IPS DF 6.9 (cell line): ENCODE measurements around the gene BCKDK.
A peak's percentile ranks its signal among the peaks of the same experiment; 100 is the strongest.

Experiments used
- DNase-seq: peaks from one replicate; pipeline ENCODE4 v3.0.0-alpha.2; 2013; ENCODE audit warnings: low read depth, low spot score
- H3K27ac ChIP-seq: one replicate; pipeline ENCODE4 v1.5.1; 2013; ENCODE audit warnings: low read length, control low read depth
- H3K27me3 ChIP-seq: 2 replicates; pipeline ENCODE4 v1.6.1; 2013; ENCODE audit warnings: mild to moderate bottlenecking, low read length; ENCODE audit not compliant: control insufficient read depth, insufficient read depth
- H3K36me3 ChIP-seq: 2 replicates; pipeline ENCODE4 v1.6.1; 2013; ENCODE audit warnings: low read length; ENCODE audit not compliant: control insufficient read depth, insufficient read depth
- H3K4me1 ChIP-seq: 2 replicates; pipeline ENCODE4 v1.6.1; 2013; ENCODE audit warnings: low read length; ENCODE audit not compliant: control insufficient read depth, insufficient read depth
- H3K4me3 ChIP-seq: 2 replicates; pipeline ENCODE4 v1.5.1; 2013; ENCODE audit warnings: mild to moderate bottlenecking, low read length
- H3K9me3 ChIP-seq: 2 replicates; pipeline ENCODE4 v1.6.1; 2013; ENCODE audit warnings: low read length, inconsistent platforms; ENCODE audit not compliant: control insufficient read depth, insufficient read depth
- WGBS: extraction: QIAGEN DNeasy Blood & Tissue Kit; methylation state at CpG from one replicate; pipeline ENCODE4 v1.1.7; 2013; ENCODE audit warnings: mixed read lengths, missing lambda C conversion rate; ENCODE audit not compliant: insufficient read length, insufficient coverage; 5-methylcytosine and 5-hydroxymethylcytosine counted together

Gene BCKDK

DNA sequence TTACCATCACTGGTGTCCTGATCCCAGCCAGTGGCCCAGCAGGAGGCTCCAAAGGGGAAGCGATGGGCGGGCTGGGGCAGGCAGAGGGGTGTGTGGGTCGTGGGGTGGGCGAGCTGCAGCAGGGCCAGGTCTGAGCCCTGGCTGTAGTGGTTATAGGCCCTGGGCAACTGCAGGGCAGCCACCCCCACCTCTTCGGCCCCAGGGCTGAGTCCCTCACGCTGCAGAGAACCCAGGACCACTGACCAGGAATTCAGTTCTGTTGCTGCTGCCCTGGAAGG lies 21.6 kb upstream of the BCKDK start:
- DNase-seq: no peak
- no CpG with 5 or more reads among the region's 6 CpGs for WGBS
- Histone ChIP-seq H3K27ac (no peak overlapping the region), H3K4me1 (no peaks in the 10 kb centered on the region), H3K9me3 (no peaks in the 10 kb centered on the region), H3K36me3 (peaks cover 13% of the 10 kb centered on the region), H3K27me3 (no peaks in the 10 kb centered on the region), H3K4me3 (no peak overlapping the region)

- DNase-seq: no peak
- no peaks in the 10 kb centered on the region for H3K4me1 ChIP-seq
- H3K9me3 ChIP-seq: no peaks in the 10 kb centered on the region
- H3K4me3 ChIP-seq: no peak overlapping the region
- no peak overlapping the region for H3K27ac ChIP-seq
- peaks cover 13% of the 10 kb centered on the region for H3K36me3 ChIP-seq
- H3K27me3 ChIP-seq: no peaks in the 10 kb centered on the region
- WGBS: no CpG with 5 or more reads among the region's 8 CpGs
Measured at GRCh38 chr16:31087481-31087880, 20.7 kb upstream of the BCKDK start.

GRCh38 chr16:31087971-31088370 lies 20.2 kb upstream of the BCKDK start:
- Histone ChIP-seq H3K4me1 (no peaks in the 10 kb centered on the region), H3K27me3 (no peaks in the 10 kb centered on the region), H3K27ac (no peak overlapping the region), H3K4me3 (no peak overlapping the region), H3K9me3 (no peaks in the 10 kb centered on the region), H3K36me3 (peaks cover 13% of the 10 kb centered on the region)
- no CpG with 5 or more reads among the region's 5 CpGs for WGBS
- DNase-seq: no peak

- Histone ChIP-seq H3K27ac (no peak within 1 kb of the TSS), H3K27me3 (no peaks in the 10 kb centered on the region), H3K36me3 (peaks cover 13% of the 10 kb centered on the region)
Measured at GRCh38 chr16:31088459-31089183, 19.6 kb upstream of the BCKDK start, which contains the start of gene PRSS53. Gene PRSS53, minus strand, starts transcription at chr16:31088943. Its CDS starts 134 bp downstream, at chr16:31088809.

GRCh38 chr16:31089199-31089598 lies 19.0 kb upstream of the BCKDK start:
- Histone ChIP-seq H3K27ac (no peak overlapping the region), H3K4me3 (no peak overlapping the region), H3K9me3 (no peaks in the 10 kb centered on the region), H3K27me3 (no peaks in the 10 kb centered on the region), H3K4me1 (peaks cover 2% of the 10 kb centered on the region; the same call in 1 of the 2 replicates), H3K36me3 (peaks cover 13% of the 10 kb centered on the region)
- no CpG with 5 or more reads among the region's 8 CpGs for WGBS
- no peak for DNase-seq

More at GRCh38 chr16:31088459-31089183, 19.6 kb upstream of the BCKDK start, which contains the start of gene PRSS53:
- Histone ChIP-seq H3K4me1 (peaks cover 2% of the 10 kb centered on the region; the same call in 1 of the 2 replicates), H3K9me3 (no peaks in the 10 kb centered on the region), H3K4me3 (no peak within 1 kb of the TSS)
- no peak for DNase-seq
- WGBS: no CpG with 5 or more reads among the region's 15 CpGs

- Histone ChIP-seq H3K4me3 (no peak overlapping the region), H3K9me3 (no peaks in the 10 kb centered on the region), H3K27ac (no peak overlapping the region), H3K36me3 (peaks cover 10% of the 10 kb centered on the region; the same call in 1 of the 2 replicates), H3K4me1 (peaks cover 2% of the 10 kb centered on the region; the same call in 1 of the 2 replicates), H3K27me3 (no peaks in the 10 kb centered on the region)
- whole genome bisulfite sequencing: no CpG with 5 or more reads among the region's 2 CpGs
- no peak for DNase-seq
Measured at GRCh38 chr16:31090540-31090939, 17.6 kb upstream of the BCKDK start.

- no peak overlapping the region for H3K27ac ChIP-seq
- H3K36me3 ChIP-seq: peaks cover 10% of the 10 kb centered on the region; the same call in 1 of the 2 replicates
- H3K4me1 ChIP-seq: peaks cover 2% of the 10 kb centered on the region; the same call in 1 of the 2 replicates
- no peak overlapping the region for H3K4me3 ChIP-seq
- H3K9me3 ChIP-seq: no peaks in the 10 kb centered on the region
- no peaks in the 10 kb centered on the region for H3K27me3 ChIP-seq
- WGBS: no CpG with 5 or more reads among the region's 5 CpGs
- no peak for DNase-seq
Measured at GRCh38 chr16:31092330-31092729, 15.9 kb upstream of the BCKDK start.

DNA sequence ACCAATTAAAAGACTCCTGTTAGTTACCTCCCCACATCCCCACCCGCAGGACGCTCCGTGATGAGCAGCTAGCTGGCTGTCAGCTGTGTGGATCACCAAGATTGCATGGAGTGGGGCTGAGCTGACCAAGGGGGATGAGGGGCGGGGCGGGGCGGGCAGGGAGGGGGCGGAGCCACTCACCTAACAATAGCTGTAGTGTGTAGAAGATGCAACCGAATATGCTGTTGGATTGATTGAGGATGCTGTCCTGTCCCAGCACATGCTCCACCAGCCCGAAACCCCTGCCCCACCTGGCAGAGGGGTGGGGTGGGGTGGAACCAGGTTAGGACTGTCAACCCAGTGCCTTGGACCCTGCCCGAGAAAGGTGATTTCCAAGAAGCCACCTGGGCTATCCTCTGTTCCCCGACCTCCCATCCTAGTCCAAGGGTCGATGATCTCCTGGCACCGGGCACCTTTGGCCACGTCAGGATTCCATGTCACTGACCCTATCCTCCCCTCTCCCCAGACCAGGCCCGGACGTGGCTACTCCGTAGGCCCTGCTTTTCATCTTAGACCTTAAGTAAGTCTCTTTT lies 15.0 kb upstream of the BCKDK start:
- DNase-seq: no peak
- Histone ChIP-seq H3K4me3 (no peak overlapping the region; the same call in 1 of the 2 replicates), H3K27ac (no peak overlapping the region), H3K4me1 (peaks cover 2% of the 10 kb centered on the region; the same call in 1 of the 2 replicates), H3K27me3 (no peaks in the 10 kb centered on the region), H3K9me3 (no peaks in the 10 kb centered on the region), H3K36me3 (peaks cover 10% of the 10 kb centered on the region; the same call in 1 of the 2 replicates)
- WGBS: no CpG with 5 or more reads among the region's 17 CpGs

DNA sequence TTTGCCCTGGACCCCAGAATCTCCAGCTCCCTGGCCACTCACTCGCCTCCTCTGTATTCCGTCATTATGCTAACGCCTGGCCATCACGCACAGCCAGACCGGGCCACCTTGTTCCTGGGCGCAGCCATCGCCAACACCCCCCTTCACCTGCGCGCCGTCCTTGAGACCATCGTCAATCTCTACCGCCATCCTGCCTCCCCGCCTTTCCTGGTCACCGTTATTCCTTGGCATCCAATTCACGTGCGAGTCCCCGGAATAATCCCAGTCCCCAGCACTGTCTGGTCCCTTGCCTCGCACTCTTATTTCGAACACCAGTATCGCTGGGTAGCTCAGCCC lies 14.1 kb upstream of the BCKDK start:
- H3K36me3 ChIP-seq: peaks cover 10% of the 10 kb centered on the region; the same call in 1 of the 2 replicates
- H3K27me3 ChIP-seq: no peaks in the 10 kb centered on the region
- no peak for DNase-seq
- no peak overlapping the region for H3K27ac ChIP-seq
- H3K4me3 ChIP-seq: peak overlapping the region; percentile 72
- no CpG with 5 or more reads among the region's 20 CpGs for WGBS
- peaks cover 2% of the 10 kb centered on the region; the same call in 1 of the 2 replicates for H3K4me1 ChIP-seq
- H3K9me3 ChIP-seq: no peaks in the 10 kb centered on the region

DNA sequence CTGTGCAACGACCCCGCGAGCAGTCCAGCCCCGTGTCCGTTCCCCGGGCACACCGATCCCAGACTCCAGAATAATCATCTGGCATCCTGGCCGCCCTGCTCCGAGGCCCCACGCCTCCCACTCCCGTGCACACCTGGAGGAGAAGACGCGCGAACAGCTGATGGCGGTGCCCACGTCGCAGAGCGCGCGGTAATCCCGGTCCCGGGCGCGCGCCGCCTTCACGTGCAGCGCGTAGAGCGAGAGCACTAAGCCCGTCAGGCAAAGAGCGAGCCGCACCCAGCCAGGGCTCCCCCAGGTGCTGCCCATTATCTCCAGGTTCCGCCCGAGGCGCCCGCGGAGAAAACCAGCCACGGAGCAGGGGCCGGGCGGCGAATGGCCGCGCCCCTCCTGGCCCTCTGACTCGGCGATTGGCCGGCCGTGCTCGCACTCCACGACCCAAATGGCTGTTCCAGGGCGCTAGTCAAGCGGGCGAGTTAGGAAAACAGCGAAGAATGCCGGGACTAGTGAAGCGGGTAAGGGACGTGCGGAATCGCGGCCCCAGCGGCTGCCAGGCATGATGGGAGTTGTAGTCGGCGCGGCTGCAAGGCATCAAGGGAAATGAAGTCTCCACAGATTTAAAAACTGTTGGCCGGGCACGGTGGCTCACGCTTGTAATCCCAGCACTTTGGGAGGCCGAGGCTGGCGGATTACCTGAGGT lies 13.6 kb upstream of the BCKDK start, which contains the start of gene VKORC1:
TSS of gene VKORC1 (minus strand) at position 374 of the 697 bp plus-strand sequence. CDS start at position 306, 68 bp downstream.
- H3K9me3 ChIP-seq: no peaks in the 10 kb centered on the region
- H3K36me3 ChIP-seq: peaks cover 10% of the 10 kb centered on the region; the same call in 1 of the 2 replicates
- peak; percentile 96 for DNase-seq
- no CpG with 5 or more reads among the region's 69 CpGs for WGBS
- peak within 1 kb of the TSS; percentile 72 for H3K4me3 ChIP-seq
- H3K27ac ChIP-seq: no peak within 1 kb of the TSS
- no peaks in the 10 kb centered on the region for H3K27me3 ChIP-seq
- H3K4me1 ChIP-seq: peaks cover 2% of the 10 kb centered on the region; the same call in 1 of the 2 replicates
